Activated CD8-positive, alpha-beta memory T cell treated with anti-CD3 and anti-CD28 coated beads, Interleukin-2, amount 10 ng/mL, durations not matched to agents 7 days and 5 days (primary cell): ENCODE data around the gene RNF180. TPM values are rescaled to one million over a fixed set of nuclear protein-coding genes. Genes with fewer than 3 reads are reported as not detected.
"Not testable (repeated sequence)": the region's sequence is repeated elsewhere in the genome, so short reads cannot be mapped to it uniquely, and the experiment has no call there.

Source experiments
- ATAC-seq: fragments of 150-1000 bp; cut with Tn5 transposase; one replicate; pipeline ENCODE4 v1.10.0; 2021; ENCODE audit warnings: moderate library complexity
- CTCF ChIA-PET: fragments of 350-600 bp; sonication (Branson Sonifier 250); formaldehyde crosslinking; loops from one replicate; lab custom pipeline; 2021; ENCODE audit warnings: antibody characterized with exemption; lab: Charles Lee
- DNase-seq: peaks from one replicate; pipeline ENCODE4 v3.0.0-alpha.2; 2020
- H3K27ac Mint-ChIP-seq: one replicate; pipeline ENCODE4 v1.8.0; 2021; ENCODE audit warnings: mild to moderate bottlenecking, mixed read lengths
- H3K27me3 Mint-ChIP-seq: one replicate; pipeline ENCODE4 v1.8.0; 2021; ENCODE audit warnings: mixed read lengths
- H3K36me3 Mint-ChIP-seq: one replicate; pipeline ENCODE4 v1.8.0; 2021; ENCODE audit warnings: mild to moderate bottlenecking, mixed read lengths
- H3K4me1 Mint-ChIP-seq: one replicate; pipeline ENCODE4 v1.8.0; 2021; ENCODE audit warnings: mixed read lengths
- H3K4me3 Mint-ChIP-seq: one replicate; pipeline ENCODE4 v1.8.0; 2021; ENCODE audit warnings: mild to moderate bottlenecking, moderate library complexity, mixed read lengths
- H3K9me3 Mint-ChIP-seq: one replicate; pipeline ENCODE4 v1.8.0; 2022; ENCODE audit warnings: low read depth, mixed read lengths
- total RNA-seq, 2 experiments: library from RNA; stranded (reverse); gene quantifications; one replicate each; pipeline ENCODE4 v1.2.3, GENCODE V29; 2021

RNF180 gene
- total RNA-seq, 2 experiments from 2014 or later, result not detected

DNA sequence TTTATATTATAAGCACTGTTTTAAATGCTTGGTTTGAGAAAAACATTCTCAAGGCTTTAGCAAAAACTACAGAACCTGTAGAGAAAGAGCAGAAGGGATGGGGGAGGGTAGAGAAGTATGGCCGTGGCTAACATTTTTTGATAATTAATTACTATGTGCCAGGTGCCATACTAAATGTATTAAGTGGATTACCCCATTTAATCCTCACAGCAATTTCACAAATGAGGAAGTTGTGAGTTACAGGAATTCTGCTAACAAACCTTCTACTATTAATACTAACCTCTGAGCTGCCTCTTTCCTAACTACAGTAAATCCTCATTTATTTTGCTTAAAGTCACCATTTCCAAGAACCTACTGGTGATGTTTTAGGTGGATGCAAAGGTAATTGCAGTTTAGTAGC, 157.9 kb downstream of the RNF180 start:
- no peak for DNase-seq
- Mint-ChIP-seq H3K27ac (no peak overlapping the region), H3K4me3 (no peak overlapping the region), H3K27me3 (no peaks in the 10 kb centered on the region), H3K36me3 (no peaks in the 10 kb centered on the region), H3K9me3 (peaks cover 2% of the 10 kb centered on the region), H3K4me1 (no peaks in the 10 kb centered on the region)
- no peak for ATAC-seq
- CTCF ChIA-PET, result interaction anchor here (1.3 kb wide), 1 partner anchor 256 kb away, joined by 3 read pairs; no protein-coding TSS in a partner anchor

GRCh38 chr5:64330728-64331231, 165.1 kb downstream of the RNF180 start:
- ATAC-seq, result no peak
- CTCF ChIA-PET, result no interaction called here
- Mint-ChIP-seq H3K9me3 (peaks cover 4% of the 10 kb centered on the region), H3K4me1 (no peaks in the 10 kb centered on the region), H3K27me3 (no peaks in the 10 kb centered on the region), H3K36me3 (no peaks in the 10 kb centered on the region), H3K27ac (no peak overlapping the region), H3K4me3 (no peak overlapping the region)
- DNase-seq, result no peak

- ATAC-seq, result no peak
- no peaks in the 10 kb centered on the region for H3K27me3 Mint-ChIP-seq
- peaks cover 4% of the 10 kb centered on the region for H3K9me3 Mint-ChIP-seq
- no peaks in the 10 kb centered on the region for H3K36me3 Mint-ChIP-seq
- no peaks in the 10 kb centered on the region for H3K4me1 Mint-ChIP-seq
- no peak overlapping the region for H3K4me3 Mint-ChIP-seq
- CTCF ChIA-PET, result no interaction called here
- H3K27ac Mint-ChIP-seq, result no peak overlapping the region
- DNase-seq, result no peak
Measured at GRCh38 chr5:64331597-64332277, 166.1 kb downstream of the RNF180 start.

DNA sequence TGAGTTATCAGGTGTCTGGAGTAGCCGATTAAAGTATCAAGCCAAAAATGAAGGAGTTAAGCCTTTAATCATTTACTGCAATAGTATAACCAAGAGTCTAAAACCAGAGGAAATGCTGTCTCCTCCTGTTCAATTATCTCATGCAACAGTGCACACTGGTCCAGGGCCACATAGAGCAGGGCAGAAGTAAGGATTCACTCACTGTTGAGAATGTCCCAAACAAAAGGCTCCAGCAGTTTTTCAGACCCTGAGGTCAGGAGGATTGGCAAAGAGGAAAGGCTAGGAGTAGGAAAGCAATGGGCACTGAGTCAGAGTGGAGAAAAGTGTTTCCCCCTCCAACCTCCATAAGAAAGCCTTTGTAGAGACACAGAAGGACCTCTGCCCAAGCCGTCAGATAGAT, 168.2 kb downstream of the RNF180 start:
- no peak for ATAC-seq
- H3K4me3 Mint-ChIP-seq, result no peak overlapping the region
- H3K4me1 Mint-ChIP-seq, result no peaks in the 10 kb centered on the region
- H3K9me3 Mint-ChIP-seq, result peaks cover 2% of the 10 kb centered on the region
- CTCF ChIA-PET, result no interaction called here
- H3K36me3 Mint-ChIP-seq, result no peaks in the 10 kb centered on the region
- H3K27ac Mint-ChIP-seq, result no peak overlapping the region
- DNase-seq, result no peak
- no peaks in the 10 kb centered on the region for H3K27me3 Mint-ChIP-seq

- Mint-ChIP-seq H3K9me3 (peaks cover 2% of the 10 kb centered on the region), H3K27me3 (no peaks in the 10 kb centered on the region), H3K27ac (no peak overlapping the region), H3K4me3 (no peak overlapping the region), H3K36me3 (no peaks in the 10 kb centered on the region), H3K4me1 (no peaks in the 10 kb centered on the region)
- DNase-seq (no peak), ATAC-seq (no peak)
- CTCF ChIA-PET, result no interaction called here
Measured at GRCh38 chr5:64339769-64340168, 174.1 kb downstream of the RNF180 start.

GRCh38 chr5:64340293-64340692, 174.7 kb downstream of the RNF180 start:
- Mint-ChIP-seq H3K4me1 (no peaks in the 10 kb centered on the region), H3K36me3 (no peaks in the 10 kb centered on the region), H3K9me3 (peaks cover 2% of the 10 kb centered on the region), H3K4me3 (no peak overlapping the region), H3K27ac (no peak overlapping the region), H3K27me3 (no peaks in the 10 kb centered on the region)
- CTCF ChIA-PET, result no interaction called here
- DNase-seq (no peak), ATAC-seq (no peak)

DNA sequence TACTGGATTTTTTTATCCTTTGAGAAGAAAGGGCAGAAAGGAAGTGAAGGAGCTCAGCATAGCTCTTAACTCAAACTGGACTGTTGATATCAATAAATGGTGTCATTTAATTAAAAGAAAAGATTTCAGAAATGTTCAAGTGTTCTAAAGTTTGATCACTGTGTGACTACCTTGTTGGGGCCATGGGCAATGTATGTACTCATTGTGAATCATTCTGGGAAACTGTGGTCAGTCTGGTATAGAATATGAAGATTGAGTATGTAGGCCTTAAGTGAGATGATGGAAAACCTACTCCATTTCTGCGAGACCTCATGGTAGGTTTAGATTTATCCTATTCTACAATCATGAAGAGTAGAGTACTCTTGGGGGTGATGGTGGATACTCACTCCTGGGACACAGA, 175.7 kb downstream of the RNF180 start:
- peaks cover 2% of the 10 kb centered on the region for H3K9me3 Mint-ChIP-seq
- H3K4me1 Mint-ChIP-seq, result no peaks in the 10 kb centered on the region
- no peak overlapping the region for H3K4me3 Mint-ChIP-seq
- H3K27ac Mint-ChIP-seq, result no peak overlapping the region
- no peaks in the 10 kb centered on the region for H3K36me3 Mint-ChIP-seq
- CTCF ChIA-PET, result no interaction called here
- ATAC-seq, result no peak
- no peak for DNase-seq
- H3K27me3 Mint-ChIP-seq, result no peaks in the 10 kb centered on the region

GRCh38 chr5:64344501-64344900, 178.9 kb downstream of the RNF180 start:
- ATAC-seq (no peak), DNase-seq (no peak)
- Mint-ChIP-seq H3K36me3 (no peaks in the 10 kb centered on the region), H3K9me3 (peaks cover 2% of the 10 kb centered on the region), H3K4me1 (no peaks in the 10 kb centered on the region), H3K27me3 (no peaks in the 10 kb centered on the region), H3K4me3 (no peak overlapping the region), H3K27ac (no peak overlapping the region)
- CTCF ChIA-PET, result no interaction called here

GRCh38 chr5:64347309-64347708, 181.7 kb downstream of the RNF180 start:
- H3K9me3 Mint-ChIP-seq, result peaks cover 2% of the 10 kb centered on the region
- CTCF ChIA-PET, result no interaction called here
- no peak overlapping the region for H3K4me3 Mint-ChIP-seq
- DNase-seq (no peak), ATAC-seq (no peak)
- H3K4me1 Mint-ChIP-seq, result no peaks in the 10 kb centered on the region
- no peaks in the 10 kb centered on the region for H3K27me3 Mint-ChIP-seq
- no peak overlapping the region for H3K27ac Mint-ChIP-seq
- no peaks in the 10 kb centered on the region for H3K36me3 Mint-ChIP-seq

- Mint-ChIP-seq H3K4me1 (no peaks in the 10 kb centered on the region), H3K36me3 (no peaks in the 10 kb centered on the region), H3K27ac (no peak overlapping the region), H3K9me3 (peaks cover 24% of the 10 kb centered on the region), H3K4me3 (no peak overlapping the region), H3K27me3 (no peaks in the 10 kb centered on the region)
- CTCF ChIA-PET, result no interaction called here
- DNase-seq (no peak), ATAC-seq (no peak)
Measured at GRCh38 chr5:64364426-64364825, 198.8 kb downstream of the RNF180 start.

DNA sequence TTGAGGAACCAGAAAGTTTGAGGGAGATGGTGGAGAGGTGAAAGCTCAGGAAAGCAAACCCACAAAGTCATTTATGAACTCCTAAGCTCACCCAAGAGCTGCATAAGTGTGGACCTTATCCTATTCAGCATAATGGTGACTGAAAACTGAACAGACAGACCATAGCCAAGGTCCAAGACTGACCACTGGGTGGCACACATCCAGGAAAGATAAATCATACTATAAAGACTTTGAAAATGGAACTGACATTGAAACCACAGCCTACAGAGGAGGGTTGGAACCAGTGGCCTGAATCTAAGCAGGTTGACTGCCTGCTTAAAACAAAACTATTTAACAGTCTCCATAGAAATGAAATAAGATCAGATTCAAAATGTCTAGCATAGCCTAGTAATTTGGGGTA, 219.1 kb downstream of the RNF180 start:
- H3K4me3 Mint-ChIP-seq, result no peak overlapping the region
- no peaks in the 10 kb centered on the region for H3K27me3 Mint-ChIP-seq
- no peak overlapping the region for H3K27ac Mint-ChIP-seq
- DNase-seq (no peak), ATAC-seq (no peak)
- CTCF ChIA-PET, result no interaction called here
- H3K9me3 Mint-ChIP-seq, result no peaks in the 10 kb centered on the region
- no peaks in the 10 kb centered on the region for H3K36me3 Mint-ChIP-seq
- no peaks in the 10 kb centered on the region for H3K4me1 Mint-ChIP-seq

DNA sequence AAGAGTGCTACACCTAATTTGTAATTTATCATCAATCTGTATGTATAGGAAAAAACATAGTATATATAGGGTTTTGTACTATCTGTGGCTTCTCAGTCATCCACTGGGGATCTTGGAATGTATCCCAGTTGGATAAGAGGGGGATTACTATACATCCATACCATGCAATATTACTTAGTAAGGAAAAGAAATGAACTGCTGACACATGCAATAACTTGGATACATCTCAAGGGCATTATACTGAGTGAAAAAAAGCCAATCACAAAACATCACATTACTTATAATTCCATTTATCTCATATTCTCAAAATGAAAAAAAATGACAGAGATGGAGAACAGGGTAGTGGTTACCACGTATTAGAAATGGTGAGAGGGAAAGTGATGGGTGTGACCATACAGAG, 231.9 kb downstream of the RNF180 start:
- no peak for ATAC-seq
- Mint-ChIP-seq H3K27ac (no peak overlapping the region), H3K4me3 (no peak overlapping the region), H3K4me1 (no peaks in the 10 kb centered on the region), H3K36me3 (no peaks in the 10 kb centered on the region), H3K27me3 (no peaks in the 10 kb centered on the region), H3K9me3 (peaks cover 3% of the 10 kb centered on the region)
- DNase-seq, result no peak
- CTCF ChIA-PET, result no interaction called here

- ATAC-seq, H3K4me3 Mint-ChIP-seq, H3K27ac Mint-ChIP-seq, H3K9me3 Mint-ChIP-seq, H3K36me3 Mint-ChIP-seq, H3K4me1 Mint-ChIP-seq, DNase-seq, H3K27me3 Mint-ChIP-seq: not testable (repeated sequence)
- CTCF ChIA-PET, result interaction anchor here (0.6 kb wide), 1 partner anchor 83 kb away, joined by 4 read pairs; no protein-coding TSS in a partner anchor
Measured at GRCh38 chr5:64398735-64399134, 233.1 kb downstream of the RNF180 start.

DNA sequence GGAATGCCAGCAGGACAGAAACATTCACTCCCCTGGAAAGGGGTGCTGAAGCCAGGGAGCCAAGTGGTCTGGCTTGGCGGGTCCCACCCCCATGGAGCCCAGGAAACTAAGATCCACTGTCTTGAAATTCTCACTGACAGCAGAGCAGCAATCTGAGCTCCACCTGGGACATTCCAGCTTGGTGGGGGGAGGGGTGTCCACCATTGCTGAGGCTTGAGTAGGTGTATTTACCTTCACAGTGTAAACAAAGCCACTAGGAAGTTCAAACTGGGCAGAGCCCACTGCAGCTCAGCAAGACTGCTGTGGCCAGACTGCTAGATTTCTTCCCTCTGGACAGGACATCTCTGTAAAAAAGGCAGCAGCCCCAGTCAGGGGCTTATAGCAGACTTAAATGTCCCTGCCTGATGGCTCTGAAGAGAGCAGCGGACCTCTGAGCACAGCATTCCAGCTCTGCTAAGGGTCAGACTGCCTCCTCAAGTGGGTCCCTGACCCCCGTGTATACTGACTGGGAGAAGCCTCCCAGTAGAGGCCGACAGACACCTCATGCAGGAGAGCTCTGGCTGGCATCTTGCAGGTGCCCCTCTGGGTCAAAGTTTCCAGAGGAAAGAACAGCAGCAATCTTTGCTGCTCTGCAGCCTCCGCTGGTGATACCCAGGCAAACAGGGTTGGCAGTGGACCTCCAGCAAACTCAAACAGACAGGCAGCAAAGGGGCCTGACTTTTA, 241.6 kb downstream of the RNF180 start:
- H3K27ac Mint-ChIP-seq, H3K4me3 Mint-ChIP-seq, H3K4me1 Mint-ChIP-seq, DNase-seq, CTCF ChIA-PET, H3K9me3 Mint-ChIP-seq, H3K36me3 Mint-ChIP-seq, H3K27me3 Mint-ChIP-seq, ATAC-seq: not testable (repeated sequence)
